ENCODE results near the gene PPAT.
"Not testable (repeated sequence)": the region's sequence is repeated elsewhere in the genome, so short reads cannot be mapped to it uniquely, and the experiment has no call there.

The PPAT gene

DNA sequence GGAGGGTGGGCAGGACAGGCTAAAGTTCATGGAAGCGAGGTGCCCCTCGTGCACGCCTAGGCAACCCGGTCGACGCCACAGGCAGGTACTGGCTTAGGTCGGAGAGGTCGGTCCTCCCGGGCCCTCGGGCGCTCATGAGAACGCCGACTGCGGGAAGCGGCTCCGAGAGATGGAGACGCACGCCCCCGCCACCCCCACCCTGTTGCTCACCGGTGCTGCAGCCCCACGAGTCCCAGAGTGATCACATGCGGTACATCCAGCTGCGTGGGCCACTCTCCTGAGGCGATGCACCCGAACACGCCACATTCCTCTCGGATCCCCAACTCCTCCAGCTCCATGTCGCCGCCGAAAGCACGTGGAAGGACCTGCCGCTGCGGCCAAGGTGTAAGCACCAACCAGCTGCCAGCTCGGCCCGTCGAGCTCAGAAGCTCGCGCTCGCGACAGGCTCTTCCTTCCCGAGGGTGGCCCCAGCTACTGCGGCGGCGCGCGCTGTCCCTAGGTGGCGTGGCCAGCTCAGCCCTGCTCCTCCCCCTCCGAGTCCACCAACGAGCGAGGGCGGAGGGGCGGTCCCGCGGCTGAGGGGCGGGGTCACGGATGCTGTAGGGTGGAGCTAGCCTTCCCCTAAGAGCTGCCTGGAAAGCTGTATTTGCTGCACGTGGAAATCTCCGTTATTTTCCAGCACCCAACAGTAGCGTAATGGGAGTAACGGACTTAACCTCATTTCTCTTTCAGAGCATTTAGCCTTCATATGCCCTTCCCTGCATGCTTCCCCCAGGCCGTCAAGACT, at the start of gene PPAT:
PPAT (minus strand) TSS at position 476 of the 787 bp plus-strand sequence; CDS start at position 338, 138 bp downstream.
- DNase-seq (ENCODE audit: low read depth in 2 of 2), result peak; percentile 96 to 97

DNA sequence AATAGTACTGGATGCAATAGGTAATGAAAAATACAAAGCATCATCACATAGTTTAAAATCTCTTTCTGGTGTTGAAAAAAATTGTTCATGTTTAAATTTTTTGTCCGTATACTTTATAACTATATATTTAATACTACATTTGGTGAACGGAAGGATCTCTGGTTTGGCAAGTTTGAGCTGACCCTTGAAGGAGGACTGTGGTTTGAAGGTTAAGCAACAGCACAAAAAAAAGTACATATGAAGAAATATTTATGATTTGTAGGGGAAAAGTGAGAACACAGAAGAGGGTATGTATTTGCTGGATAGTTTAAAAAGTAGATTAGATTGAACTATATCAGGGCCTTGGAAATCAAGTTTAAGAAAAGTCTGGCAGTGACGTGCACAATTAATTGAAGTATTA, 45.3 kb upstream of the PPAT start:
- DNase-seq (ENCODE audit: low read depth in 2 of 2), result no peak

DNA sequence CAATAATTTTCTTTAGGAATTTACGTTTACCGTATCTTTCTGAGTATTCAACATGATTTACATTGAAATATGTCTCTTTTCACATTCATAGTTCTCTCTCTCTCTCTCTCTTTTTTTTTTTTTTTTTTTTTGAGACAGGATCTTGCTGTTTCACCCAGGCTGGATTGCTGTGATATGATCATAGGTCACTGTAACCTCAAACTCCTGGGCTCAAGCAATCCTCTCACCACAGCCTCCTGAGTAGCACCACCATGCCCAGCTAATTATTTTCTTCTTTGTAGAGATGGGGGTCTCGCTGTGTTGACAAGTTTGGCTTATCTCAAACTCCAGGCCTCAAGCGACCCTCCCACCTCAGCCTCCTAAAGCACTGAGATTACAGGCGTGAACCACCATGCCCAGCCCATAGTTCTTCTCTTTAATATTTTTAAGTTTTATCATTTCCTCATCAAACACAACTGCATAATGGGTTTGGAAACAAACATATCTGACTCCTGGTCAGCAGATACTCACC, 41.8 kb upstream of the PPAT start:
- no peak for DNase-seq (ENCODE audit: low read depth in 2 of 2)

DNA sequence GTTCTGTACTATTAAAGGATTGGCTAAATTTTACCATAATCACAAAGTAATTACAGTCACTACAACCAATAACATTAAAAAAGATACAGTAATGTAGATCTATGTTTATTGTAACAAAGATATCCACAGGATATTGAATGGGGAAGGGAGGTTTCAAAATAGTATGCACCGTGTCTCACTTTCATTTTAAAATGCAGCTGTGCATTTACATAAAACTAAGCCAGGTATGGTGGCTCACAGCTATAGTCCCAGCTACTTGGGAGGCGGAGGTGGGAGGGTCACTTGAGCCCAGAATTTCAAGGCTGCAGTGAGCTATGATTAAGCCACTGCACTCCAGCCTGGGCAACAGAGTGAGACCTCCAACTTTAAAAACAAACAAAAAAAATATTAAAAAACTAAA, 40.5 kb upstream of the PPAT start:
- DNase-seq (ENCODE audit: low read depth in 2 of 2), result no peak

DNA sequence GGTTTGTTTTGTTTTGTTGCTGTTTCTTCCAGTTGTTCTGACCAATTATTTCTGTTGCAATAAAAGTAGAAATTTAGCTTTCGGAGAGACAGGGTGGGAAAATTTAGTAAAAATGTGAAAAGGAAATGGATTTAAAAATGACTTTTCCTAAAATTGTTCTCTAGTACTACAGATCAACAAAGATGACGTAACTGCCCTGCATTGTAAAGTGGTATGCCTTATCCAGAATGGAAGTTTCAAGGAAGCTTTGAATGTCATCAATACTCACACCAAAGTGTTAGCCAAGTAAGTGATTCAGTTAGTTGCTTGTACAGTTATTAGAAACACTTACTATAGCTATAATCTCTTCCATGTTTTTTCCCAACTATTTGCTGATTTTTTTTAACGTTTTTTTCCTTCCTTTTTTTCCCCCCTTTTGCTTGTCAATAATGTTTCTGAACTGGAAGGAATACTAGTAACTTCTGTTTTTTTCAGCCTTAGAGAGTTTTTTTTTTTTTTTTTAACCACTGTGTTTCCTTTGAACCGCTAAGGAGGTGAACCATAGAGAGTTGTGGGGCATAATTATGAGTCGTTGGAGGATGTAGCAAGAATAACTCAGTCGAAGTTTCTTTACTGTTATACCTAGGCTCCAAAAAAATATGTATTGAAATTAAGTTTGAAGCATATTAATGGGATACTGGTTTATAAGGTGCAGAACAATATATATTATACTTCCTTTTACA, 34.2 kb upstream of the PPAT start:
- DNase-seq (ENCODE audit: low read depth in 2 of 2), result no peak

DNA sequence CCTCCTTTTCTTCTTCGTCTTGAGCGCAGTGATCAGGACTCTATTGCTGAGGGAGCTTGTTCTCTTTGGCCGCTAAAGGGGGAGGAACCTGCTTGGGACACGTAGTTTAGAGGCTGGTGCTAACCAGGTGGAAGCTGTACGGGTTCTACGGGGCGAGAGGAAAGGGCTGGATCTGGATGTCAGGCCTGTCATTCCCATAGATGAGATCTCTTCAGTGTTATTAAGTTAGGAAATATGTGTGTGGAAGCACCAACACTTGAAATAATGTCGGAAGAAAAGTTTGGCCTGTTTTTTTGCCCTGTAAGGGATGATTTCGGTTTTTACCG, 32.6 kb upstream of the PPAT start:
- peak; percentile 12 to 13 for DNase-seq (ENCODE audit: low read depth in 2 of 2)

DNA sequence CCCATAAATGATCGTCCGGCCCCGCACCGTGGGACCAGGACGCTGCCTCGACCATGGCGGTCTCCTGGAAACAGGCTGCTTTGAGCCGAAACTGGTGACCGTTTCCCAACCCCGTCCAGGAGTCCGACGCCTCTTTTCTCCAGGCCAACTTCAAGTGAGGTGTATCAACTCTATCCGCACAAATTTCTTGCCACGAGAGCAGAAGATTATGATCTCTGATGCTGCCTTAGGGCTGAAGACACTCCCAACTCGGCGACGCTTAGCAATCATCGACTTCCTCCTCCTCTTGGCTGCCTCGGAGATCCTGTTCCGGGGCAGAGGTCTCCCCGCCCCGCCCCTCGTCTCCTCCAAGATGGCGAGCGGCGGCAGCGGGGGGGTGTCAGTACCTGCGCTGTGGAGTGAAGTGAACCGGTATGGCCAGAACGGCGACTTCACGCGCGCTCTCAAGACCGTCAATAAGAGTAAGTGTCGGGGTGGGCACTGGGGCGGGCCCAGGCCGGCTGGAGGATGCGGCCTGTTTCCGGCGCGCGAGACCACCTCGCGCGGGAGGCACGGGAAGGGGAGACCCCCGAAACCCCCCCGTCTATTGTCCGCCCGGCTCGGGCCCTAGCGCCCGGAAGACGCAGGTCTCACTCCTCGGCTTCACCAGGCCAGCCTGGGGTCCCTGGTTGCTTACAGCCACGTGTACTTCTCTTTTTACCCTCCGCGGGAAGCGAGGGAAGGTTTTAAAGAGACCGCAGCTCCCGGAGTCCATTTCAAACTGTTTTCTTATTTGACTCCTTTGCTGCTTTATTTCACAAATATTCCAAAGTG, 32.1 kb upstream of the PPAT start, which contains the start of gene SRP72:
SRP72 (plus strand) TSS at position 334 of the 813 bp plus-strand sequence; CDS start at position 353, 19 bp downstream.
- DNase-seq (ENCODE audit: low read depth in 2 of 2), result peak; percentile 82 to 83

DNA sequence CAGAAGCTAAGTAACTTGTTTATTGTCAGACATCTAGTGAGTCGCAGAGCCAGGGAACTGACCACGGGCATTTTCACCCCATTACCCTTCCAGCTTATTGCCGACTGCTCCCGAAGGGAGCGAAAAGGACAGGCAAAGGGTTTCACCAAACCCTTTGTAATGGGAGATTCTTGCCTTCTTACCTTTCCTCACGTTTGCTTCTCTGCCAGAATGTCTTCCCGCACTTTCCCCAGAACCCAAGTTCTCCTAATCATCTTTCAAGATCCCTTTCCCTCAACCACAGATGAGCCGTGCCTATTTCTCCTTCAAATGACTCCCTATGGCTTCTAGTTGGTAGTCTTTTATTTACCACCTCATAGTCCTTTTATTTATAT, 31.5 kb upstream of the PPAT start:
- DNase-seq (ENCODE audit: low read depth in 2 of 2), result no peak

DNA sequence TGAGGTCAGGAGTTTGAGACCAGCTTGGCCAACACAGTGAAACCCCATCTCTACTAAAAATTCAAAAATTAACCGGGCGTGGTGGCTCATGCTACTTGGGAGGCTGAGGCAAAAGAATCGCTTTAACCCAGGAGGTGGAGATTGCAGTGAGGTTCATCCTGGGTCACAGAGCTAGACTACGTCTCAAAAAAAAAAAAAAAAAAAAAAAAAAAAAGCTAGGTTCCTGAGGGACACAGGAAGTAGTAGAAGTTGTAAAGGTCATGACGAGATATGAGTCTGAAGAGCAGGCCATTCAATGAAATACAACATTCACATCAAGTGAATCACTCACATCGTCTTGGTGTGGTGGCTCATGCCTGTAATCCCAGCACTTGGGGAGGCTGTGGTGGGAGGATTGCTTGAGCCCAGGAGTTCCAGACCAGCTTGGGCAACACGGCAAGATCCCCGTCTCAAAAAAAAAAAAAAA, 30.9 kb upstream of the PPAT start:
- not testable (repeated sequence) for DNase-seq (ENCODE audit: low read depth in 2 of 2)

DNA sequence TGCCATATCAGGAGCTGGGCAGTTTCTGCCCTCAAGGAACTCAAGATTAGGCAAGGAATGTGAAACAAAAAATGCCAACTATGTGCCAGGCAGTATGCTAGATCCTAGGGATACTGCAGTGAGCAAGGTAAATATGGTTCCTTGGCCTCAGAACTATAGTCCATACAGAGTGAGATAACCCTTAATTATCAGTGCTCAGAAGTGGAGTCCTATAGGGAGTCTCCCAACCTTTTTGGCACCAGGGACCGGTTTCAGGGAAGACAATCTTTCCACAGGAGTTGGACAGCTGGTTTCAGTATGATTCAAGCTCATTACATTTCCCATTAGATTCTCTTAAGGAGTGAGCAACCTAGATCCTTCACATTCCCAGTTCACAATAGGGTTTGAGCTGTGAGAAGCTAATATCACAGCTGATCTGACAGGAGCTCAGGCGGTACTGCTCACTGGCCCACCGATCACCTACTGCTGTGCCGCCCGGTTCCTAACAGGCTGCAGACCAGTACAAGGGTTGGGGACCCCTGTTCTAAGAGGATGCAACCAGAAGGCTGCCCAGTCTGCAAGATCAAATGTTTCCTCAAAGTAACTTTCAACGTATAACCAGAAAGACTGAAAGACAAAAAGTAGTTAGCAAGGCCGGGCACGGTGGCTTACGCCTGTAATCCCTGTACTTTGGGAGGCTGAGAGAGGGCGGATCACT, 30.3 kb upstream of the PPAT start:
- DNase-seq (ENCODE audit: low read depth in 2 of 2), result no peak

DNA sequence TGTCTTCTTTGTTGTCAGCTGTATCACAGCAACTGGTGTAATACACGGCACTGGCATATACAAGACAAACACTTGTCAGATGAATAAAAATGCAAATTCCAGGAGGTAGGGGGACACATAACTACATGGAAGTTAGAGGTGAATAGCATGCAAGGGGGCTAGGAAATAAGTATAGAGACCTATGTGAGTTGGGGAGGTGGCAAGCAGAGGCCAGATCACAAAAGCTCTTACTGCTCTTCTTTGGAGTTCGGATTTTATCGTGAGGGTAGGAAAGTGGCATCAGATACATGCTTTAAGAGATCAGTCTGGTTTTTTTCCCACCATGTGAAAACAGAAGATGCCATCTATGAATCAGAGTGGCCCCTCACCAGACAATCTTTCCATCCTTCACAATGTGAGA, 29.2 kb upstream of the PPAT start:
- DNase-seq (ENCODE audit: low read depth in 2 of 2), result no peak

DNA sequence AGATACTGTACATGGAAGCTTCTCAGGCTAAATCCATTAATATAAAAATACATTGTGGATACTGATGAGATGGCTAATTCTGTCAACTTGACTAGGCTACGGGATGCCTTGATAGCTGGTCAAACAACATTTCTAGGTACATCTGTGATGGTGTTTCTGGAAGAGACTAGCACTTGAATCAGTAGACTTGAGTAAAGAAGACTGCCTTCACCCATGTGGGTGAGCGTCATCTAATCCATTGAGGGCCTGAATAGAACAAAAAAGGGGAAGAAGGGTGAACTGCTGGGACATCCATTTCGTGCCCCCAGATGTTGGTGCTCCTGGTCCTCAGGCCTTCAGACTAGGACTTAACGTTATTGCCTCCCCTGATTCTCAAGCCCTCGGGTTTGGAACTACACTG, 28.3 kb upstream of the PPAT start:
- no peak for DNase-seq (ENCODE audit: low read depth in 2 of 2)

DNA sequence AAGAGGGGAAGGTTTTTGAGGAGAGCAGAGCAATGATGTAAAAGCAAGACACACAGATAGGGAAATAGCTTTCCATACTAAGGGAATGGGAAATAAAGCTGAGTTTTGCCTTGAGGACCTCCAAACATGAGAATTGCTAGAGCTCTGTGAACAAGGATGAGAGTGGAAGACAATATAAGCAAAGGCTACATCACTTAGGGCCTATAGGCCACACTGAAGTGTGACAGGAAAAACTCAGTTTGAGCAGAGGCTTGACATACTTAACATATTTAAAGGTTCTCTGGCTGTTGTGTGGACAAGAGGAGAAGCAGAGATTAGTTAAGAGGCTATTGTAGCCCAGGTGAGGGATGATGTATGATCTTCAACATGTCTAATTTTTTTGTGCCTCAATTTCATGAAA, 26.7 kb upstream of the PPAT start:
- no peak for DNase-seq (ENCODE audit: low read depth in 2 of 2)

DNA sequence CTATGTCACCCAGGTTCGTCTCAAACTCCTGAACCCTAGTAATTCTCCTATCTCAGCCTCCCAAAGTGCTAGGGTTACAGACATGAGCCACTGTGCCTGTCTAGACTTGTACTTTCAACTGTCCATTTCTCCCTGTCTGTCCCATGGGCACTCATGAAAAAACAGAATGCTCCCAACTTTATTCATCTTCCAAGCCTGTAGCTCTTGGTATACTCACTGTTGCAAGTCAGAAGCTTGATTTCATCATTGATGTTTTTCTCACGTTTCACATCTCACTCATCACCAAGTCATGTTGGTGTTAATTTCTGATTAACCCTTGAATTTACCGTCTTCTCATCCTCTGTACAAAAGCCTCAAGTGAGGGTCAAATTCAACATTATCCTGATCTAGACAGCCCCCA, 24.7 kb upstream of the PPAT start:
- DNase-seq (ENCODE audit: low read depth in 2 of 2), result no peak

DNA sequence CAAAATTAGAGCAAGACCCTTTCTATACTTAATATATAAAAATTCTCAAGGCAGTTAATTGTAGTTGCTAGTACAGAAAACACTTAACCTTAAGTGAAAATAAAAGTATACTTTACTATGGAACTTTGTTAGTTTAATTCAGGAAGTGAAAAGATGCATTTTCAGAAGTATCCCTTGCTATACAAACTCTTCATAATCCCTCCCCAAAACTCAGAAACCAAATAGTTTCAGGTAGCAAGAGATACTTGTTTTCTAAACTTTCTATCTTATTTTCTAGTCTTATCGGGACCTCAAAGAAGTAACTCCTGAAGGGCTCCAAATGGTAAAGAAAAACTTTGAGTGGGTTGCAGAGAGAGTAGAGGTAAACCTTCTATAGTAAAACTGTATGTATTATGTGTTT, 14.9 kb upstream of the PPAT start:
- no peak for DNase-seq (ENCODE audit: low read depth in 2 of 2)

DNA sequence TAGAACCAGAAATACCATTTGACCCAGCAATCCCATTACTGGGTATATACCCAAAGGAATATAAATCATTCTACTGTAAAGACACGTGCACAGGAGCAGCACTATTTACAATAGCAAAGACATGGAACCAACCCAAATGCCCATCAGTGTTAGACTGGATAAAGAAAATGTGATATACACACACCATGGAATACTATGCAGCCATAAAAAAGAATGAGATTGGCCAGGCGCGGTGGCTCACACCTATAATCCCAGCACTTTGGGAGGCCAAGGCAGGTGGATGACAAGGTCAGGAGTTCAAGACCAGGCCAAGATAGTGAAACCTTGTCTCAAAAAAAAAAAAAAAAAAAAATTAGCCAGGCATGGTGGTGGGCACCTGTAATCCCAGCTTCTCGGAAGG, 14.1 kb upstream of the PPAT start:
- DNase-seq (ENCODE audit: low read depth in 2 of 2), result not testable (repeated sequence)

DNA sequence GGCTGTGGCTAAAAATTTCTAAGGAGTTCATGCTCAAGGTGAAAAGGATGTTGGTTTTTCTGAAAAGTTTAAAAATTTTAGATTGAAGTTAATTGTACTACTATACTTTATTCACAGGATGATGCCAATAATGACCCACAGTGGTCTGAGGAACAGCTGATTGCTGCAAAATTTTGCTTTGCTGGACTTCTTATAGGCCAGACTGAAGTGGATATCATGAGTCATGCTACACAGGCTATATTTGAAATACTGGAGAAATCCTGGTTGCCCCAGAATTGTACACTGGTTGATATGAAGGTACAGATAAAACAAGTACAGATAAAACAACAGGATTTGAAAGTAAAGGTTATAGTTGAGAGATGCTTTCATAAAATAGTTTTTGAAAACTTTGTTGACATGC, 12.9 kb upstream of the PPAT start:
- DNase-seq (ENCODE audit: low read depth in 2 of 2), result no peak

DNA sequence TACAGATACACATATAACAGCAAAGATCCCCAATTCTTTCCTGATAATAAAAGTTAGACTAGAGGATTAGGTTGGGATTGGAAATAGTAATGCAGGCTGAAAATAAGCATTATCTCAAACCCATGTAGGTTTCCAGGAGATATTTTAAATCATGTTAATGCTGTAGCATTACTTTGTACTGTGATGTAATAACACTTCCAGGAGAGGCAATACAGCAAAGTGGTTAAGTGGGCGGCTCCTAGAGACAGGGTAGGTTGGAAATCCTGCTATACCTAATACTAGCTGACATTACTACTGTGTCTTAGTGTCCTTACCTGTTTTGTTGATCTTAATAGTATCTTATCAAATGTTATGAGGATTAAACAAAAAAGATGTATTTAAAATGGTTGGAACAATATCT, 10.3 kb upstream of the PPAT start:
- no peak for DNase-seq (ENCODE audit: low read depth in 2 of 2)

DNA sequence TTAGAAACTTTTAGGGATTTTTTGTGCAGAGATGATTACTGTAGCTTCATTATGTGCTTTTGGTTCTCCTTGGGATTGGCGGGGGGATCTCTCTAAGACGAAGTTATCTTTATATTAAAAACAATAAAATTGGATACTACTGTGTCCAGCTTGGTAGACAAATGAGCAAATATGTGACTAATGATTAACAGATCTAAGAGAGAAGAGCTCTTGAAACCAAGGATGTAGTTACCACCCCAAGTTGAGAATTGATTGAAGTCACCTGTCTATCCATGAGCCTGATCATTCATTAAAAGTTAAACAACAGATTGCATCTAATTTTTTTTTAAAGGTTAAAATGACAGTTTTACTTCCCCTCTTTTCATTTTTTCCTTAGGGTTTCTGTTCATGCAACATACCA, 9.3 kb upstream of the PPAT start:
- DNase-seq (ENCODE audit: low read depth in 2 of 2), result no peak

DNA sequence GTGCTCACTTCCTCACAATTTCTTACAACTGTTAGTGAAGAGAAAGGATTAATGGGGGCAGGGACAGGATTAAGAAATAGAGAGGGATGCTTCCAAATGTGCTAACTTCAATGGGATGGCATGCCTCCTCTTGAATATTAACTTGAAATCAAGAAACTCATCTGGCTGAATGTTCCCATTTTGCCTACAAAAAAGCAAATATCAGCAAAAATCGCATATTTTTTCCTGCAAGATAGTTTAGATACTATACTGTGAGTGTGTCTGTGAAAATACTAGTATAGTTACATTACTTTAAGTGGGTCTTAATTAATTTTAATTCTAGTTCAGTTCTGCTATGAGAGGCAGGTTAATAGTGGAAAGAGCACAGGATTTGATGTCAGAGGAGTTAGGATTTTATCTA, 5.6 kb upstream of the PPAT start:
- DNase-seq (ENCODE audit: low read depth in 2 of 2), result no peak

DNA sequence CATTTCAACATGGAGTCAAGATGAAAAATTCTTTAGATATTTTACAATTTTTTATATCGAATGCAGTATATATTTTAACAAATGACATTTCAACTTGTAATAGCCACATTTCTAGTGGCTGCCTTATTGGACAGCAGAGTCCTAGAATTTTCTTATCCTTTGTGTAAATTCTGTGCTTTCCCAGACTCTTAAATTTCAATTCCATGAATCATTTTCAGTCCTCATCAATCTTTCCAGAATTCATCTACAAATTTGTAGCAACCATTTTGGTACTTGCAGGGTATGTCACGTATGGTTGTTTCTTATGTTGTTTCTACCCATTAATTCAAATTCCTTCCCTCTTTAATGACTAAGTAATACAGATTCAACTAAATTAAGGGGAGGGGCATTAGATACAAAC, 3.4 kb upstream of the PPAT start:
- DNase-seq (ENCODE audit: low read depth in 2 of 2), result no peak
